ENCODE results near the gene ZNF254.
"Not testable (repeated sequence)": the region's sequence is repeated elsewhere in the genome, so short reads cannot be mapped to it uniquely, and the experiment has no call there.

Gene ZNF254

GRCh38 chr19:24060687-24061356 is 26.2 kb upstream of the ZNF254 start:
- Histone ChIP-seq H3K4me1 (no peaks in the 10 kb centered on the region), H3K36me3 (replicated peaks) (peaks cover 22% of the 10 kb centered on the region), H3K4me3 (no peak overlapping the region), H3K27me3 (ENCODE audit: low read depth) (no peaks in the 10 kb centered on the region), H3K9me3 (no peaks in the 10 kb centered on the region)
- in situ Hi-C loops (cut with MboI; ENCODE audit: low sequenced_read_pairs), result no loop called here
- DNase-seq (ENCODE audit: low spot score in 2 of 2), result no peak

GRCh38 chr19:24062190-24062589 is 24.8 kb upstream of the ZNF254 start:
- Histone ChIP-seq H3K4me3 (no peak overlapping the region), H3K9me3 (no peaks in the 10 kb centered on the region), H3K27me3 (ENCODE audit: low read depth) (no peaks in the 10 kb centered on the region), H3K36me3 (replicated peaks) (peaks cover 18% of the 10 kb centered on the region), H3K4me1 (no peaks in the 10 kb centered on the region)
- DNase-seq (ENCODE audit: low spot score in 2 of 2), result no peak
- in situ Hi-C loops (cut with MboI; ENCODE audit: low sequenced_read_pairs), result no loop called here

- H3K36me3 ChIP-seq (replicated peaks), result peaks cover 23% of the 10 kb centered on the region
- DNase-seq (ENCODE audit: low spot score in 2 of 2), result no peak
- in situ Hi-C loops (cut with MboI; ENCODE audit: low sequenced_read_pairs), result no loop called here
- H3K27me3 ChIP-seq (ENCODE audit: low read depth), result no peaks in the 10 kb centered on the region
- no peak overlapping the region for H3K4me3 ChIP-seq
- H3K4me1 ChIP-seq, result no peaks in the 10 kb centered on the region
- no peaks in the 10 kb centered on the region for H3K9me3 ChIP-seq
These were observed 23.7 kb upstream of the ZNF254 start for GRCh38 chr19:24063295-24063694.

GRCh38 chr19:24064175-24064574 is 22.8 kb upstream of the ZNF254 start:
- no peaks in the 10 kb centered on the region for H3K9me3 ChIP-seq
- H3K36me3 ChIP-seq (replicated peaks), result peaks cover 23% of the 10 kb centered on the region
- H3K4me3 ChIP-seq, result no peak overlapping the region
- no peaks in the 10 kb centered on the region for H3K27me3 ChIP-seq (ENCODE audit: low read depth)
- DNase-seq (ENCODE audit: low spot score in 2 of 2), result no peak
- in situ Hi-C loops (cut with MboI; ENCODE audit: low sequenced_read_pairs), result no loop called here
- no peaks in the 10 kb centered on the region for H3K4me1 ChIP-seq

GRCh38 chr19:24065243-24065642 is 21.7 kb upstream of the ZNF254 start:
- Histone ChIP-seq H3K4me3 (no peak overlapping the region), H3K4me1 (no peaks in the 10 kb centered on the region), H3K27me3 (ENCODE audit: low read depth) (no peaks in the 10 kb centered on the region), H3K9me3 (no peaks in the 10 kb centered on the region), H3K36me3 (replicated peaks) (peaks cover 17% of the 10 kb centered on the region; the same call in 1 of the 2 replicates)
- in situ Hi-C loops (cut with MboI; ENCODE audit: low sequenced_read_pairs), result no loop called here
- no peak for DNase-seq (ENCODE audit: low spot score in 2 of 2)

GRCh38 chr19:24065865-24066604 is 21.0 kb upstream of the ZNF254 start:
- Histone ChIP-seq H3K4me1 (no peaks in the 10 kb centered on the region), H3K9me3 (no peaks in the 10 kb centered on the region), H3K36me3 (replicated peaks) (peaks cover 12% of the 10 kb centered on the region; the same call in 1 of the 2 replicates), H3K4me3 (no peak overlapping the region), H3K27me3 (ENCODE audit: low read depth) (no peaks in the 10 kb centered on the region)
- DNase-seq (ENCODE audit: low spot score in 2 of 2), result no peak
- in situ Hi-C loops (cut with MboI; ENCODE audit: low sequenced_read_pairs), result no loop called here

- no peak for DNase-seq (ENCODE audit: low spot score in 2 of 2)
- no peaks in the 10 kb centered on the region for H3K4me1 ChIP-seq
- no peaks in the 10 kb centered on the region for H3K9me3 ChIP-seq
- no peak overlapping the region for H3K4me3 ChIP-seq
- no peaks in the 10 kb centered on the region for H3K27me3 ChIP-seq (ENCODE audit: low read depth)
- H3K36me3 ChIP-seq (replicated peaks), result peaks cover 25% of the 10 kb centered on the region
- in situ Hi-C loops (cut with MboI; ENCODE audit: low sequenced_read_pairs), result no loop called here
These were observed 16.9 kb upstream of the ZNF254 start for GRCh38 chr19:24069905-24070657.

- H3K9me3 ChIP-seq, result no peaks in the 10 kb centered on the region
- no peaks in the 10 kb centered on the region for H3K4me1 ChIP-seq
- peaks cover 30% of the 10 kb centered on the region for H3K36me3 ChIP-seq (replicated peaks)
- no peak for DNase-seq (ENCODE audit: low spot score in 2 of 2)
- no peak overlapping the region for H3K4me3 ChIP-seq
- H3K27me3 ChIP-seq (ENCODE audit: low read depth), result no peaks in the 10 kb centered on the region
- in situ Hi-C loops (cut with MboI; ENCODE audit: low sequenced_read_pairs), result no loop called here
These were observed 15.9 kb upstream of the ZNF254 start for GRCh38 chr19:24071078-24071477.

GRCh38 chr19:24072720-24073119 is 14.3 kb upstream of the ZNF254 start:
- in situ Hi-C loops (cut with MboI; ENCODE audit: low sequenced_read_pairs), result no loop called here
- no peaks in the 10 kb centered on the region for H3K9me3 ChIP-seq
- DNase-seq (ENCODE audit: low spot score in 2 of 2), result no peak
- peaks cover 2% of the 10 kb centered on the region; the same call in 1 of the 2 replicates for H3K4me1 ChIP-seq
- H3K27me3 ChIP-seq (ENCODE audit: low read depth), result no peaks in the 10 kb centered on the region
- H3K36me3 ChIP-seq (replicated peaks), result peaks cover 20% of the 10 kb centered on the region
- no peak overlapping the region for H3K4me3 ChIP-seq

- Histone ChIP-seq H3K4me1 (peaks cover 11% of the 10 kb centered on the region; the same call in 1 of the 2 replicates), H3K36me3 (replicated peaks) (peaks cover 18% of the 10 kb centered on the region), H3K27me3 (ENCODE audit: low read depth) (no peaks in the 10 kb centered on the region), H3K9me3 (no peaks in the 10 kb centered on the region), H3K4me3 (no peak overlapping the region)
- in situ Hi-C loops (cut with MboI; ENCODE audit: low sequenced_read_pairs), result no loop called here
- no peak for DNase-seq (ENCODE audit: low spot score in 2 of 2)
These were observed 13.2 kb upstream of the ZNF254 start for GRCh38 chr19:24073807-24074206.

GRCh38 chr19:24074720-24075454 is 12.1 kb upstream of the ZNF254 start:
- peaks cover 11% of the 10 kb centered on the region; the same call in 1 of the 2 replicates for H3K4me1 ChIP-seq
- DNase-seq (ENCODE audit: low spot score in 2 of 2), result no peak
- no peaks in the 10 kb centered on the region for H3K9me3 ChIP-seq
- in situ Hi-C loops (cut with MboI; ENCODE audit: low sequenced_read_pairs), result no loop called here
- no peaks in the 10 kb centered on the region for H3K27me3 ChIP-seq (ENCODE audit: low read depth)
- H3K4me3 ChIP-seq, result no peak overlapping the region
- peaks cover 18% of the 10 kb centered on the region for H3K36me3 ChIP-seq (replicated peaks)

GRCh38 chr19:24075530-24075929 is 11.5 kb upstream of the ZNF254 start:
- H3K9me3 ChIP-seq; in situ Hi-C loops (cut with MboI; ENCODE audit: low sequenced_read_pairs); DNase-seq (ENCODE audit: low spot score in 2 of 2); H3K4me3 ChIP-seq; H3K27me3 ChIP-seq (ENCODE audit: low read depth): not testable (repeated sequence)
- H3K36me3 ChIP-seq (replicated peaks), result peaks cover 18% of the 10 kb centered on the region
- H3K4me1 ChIP-seq, result peaks cover 11% of the 10 kb centered on the region; the same call in 1 of the 2 replicates

- Histone ChIP-seq H3K27me3 (ENCODE audit: low read depth) (no peaks in the 10 kb centered on the region), H3K4me1 (peaks cover 11% of the 10 kb centered on the region; the same call in 1 of the 2 replicates), H3K9me3 (no peaks in the 10 kb centered on the region), H3K36me3 (replicated peaks) (peaks cover 4% of the 10 kb centered on the region), H3K4me3 (no peak overlapping the region)
- DNase-seq (ENCODE audit: low spot score in 2 of 2), result peak in 1 of 2 experiments; percentile 13
- in situ Hi-C loops (cut with MboI; ENCODE audit: low sequenced_read_pairs), result no loop called here
These were observed 8.3 kb upstream of the ZNF254 start for GRCh38 chr19:24078680-24079079.
